Measurements from ENCODE around the gene HADH.
"Not testable (repeated sequence)": the region's sequence is repeated elsewhere in the genome, so short reads cannot be mapped to it uniquely, and the experiment has no call there.

HADH gene

DNA sequence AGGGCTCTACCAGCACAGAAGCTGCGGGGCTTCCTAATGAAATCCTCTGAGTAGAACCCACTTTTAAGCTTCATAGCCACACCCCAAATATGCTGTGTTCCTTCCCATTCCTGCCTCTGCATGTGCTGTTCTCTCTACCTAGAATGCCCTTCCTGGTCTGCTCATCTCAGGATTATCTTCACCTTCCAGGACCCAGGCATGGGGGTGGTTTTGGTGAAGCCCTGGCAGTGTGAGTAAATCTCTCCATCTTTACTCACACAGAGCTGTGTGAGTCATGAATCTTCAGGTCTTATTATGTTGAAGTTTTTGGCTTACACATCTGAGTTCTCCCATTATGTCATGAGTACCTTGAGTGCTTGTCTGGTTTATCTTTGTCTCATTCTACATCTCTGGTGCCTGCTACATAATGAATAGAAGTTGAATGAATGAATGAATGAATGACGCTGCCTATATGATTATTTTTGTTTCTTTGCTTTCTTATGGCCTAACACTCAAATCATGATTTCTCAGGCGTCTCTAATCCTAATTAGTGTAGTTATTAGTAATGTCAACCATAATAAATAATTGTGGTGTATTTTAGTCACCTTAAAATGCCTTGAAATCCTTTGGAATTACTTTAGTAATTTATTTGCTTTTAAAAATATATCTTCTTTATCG lies 41.9 kb downstream of the HADH start:
- DNase-seq (ENCODE audit: low read depth), result no peak

GRCh38 chr4:108033348-108033747 lies 43.7 kb downstream of the HADH start:
- DNase-seq (ENCODE audit: low read depth), result no peak

- DNase-seq (ENCODE audit: low read depth), result no peak
Observed at GRCh38 chr4:108034565-108034964, 44.9 kb downstream of the HADH start.

GRCh38 chr4:108035691-108036090 lies 46.0 kb downstream of the HADH start:
- no peak for DNase-seq (ENCODE audit: low read depth)

- DNase-seq (ENCODE audit: low read depth), result no peak
Observed at GRCh38 chr4:108036213-108036612, 46.5 kb downstream of the HADH start.

DNA sequence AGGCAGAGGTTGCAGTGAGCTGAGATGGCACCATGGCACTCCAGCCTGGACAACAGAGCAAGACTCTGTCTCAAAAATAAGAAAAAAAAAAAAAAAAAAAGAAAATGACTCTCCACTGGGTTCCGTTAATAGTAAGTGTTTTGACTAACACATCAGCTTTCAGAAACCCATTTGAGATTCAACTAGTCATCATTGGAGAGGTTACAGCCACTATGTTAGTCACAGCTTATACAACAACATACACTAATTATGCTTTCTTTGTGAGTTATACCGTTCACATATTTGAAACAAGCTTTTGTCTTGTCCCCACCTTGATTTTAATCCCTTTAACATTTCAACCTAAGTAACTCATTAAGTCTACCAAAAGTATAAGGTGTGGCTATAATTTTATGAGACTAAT lies 48.2 kb downstream of the HADH start:
- DNase-seq (ENCODE audit: low read depth), result no peak

GRCh38 chr4:108042927-108043326 lies 53.2 kb downstream of the HADH start:
- DNase-seq (ENCODE audit: low read depth), result no peak

DNA sequence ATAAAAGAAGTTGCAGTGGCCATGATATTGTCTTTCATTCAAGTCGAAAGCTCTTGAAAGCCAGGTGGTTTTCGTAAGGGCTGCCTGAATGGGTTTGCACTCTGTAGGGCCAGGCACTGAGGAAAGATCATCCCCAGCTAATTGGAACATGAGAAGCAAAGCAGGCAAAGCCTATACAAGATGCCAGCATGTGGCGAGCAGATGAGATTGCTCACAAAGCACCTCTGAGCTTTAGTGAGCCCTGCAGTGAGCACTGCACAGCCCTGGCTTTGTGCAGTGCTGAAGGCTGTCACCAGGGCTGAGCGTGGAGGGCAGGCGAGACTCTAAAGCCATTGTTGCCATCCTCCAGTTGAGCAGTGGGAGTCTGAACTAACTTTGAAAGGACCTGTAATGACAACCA lies 53.8 kb downstream of the HADH start:
- DNase-seq (ENCODE audit: low read depth), result no peak

DNA sequence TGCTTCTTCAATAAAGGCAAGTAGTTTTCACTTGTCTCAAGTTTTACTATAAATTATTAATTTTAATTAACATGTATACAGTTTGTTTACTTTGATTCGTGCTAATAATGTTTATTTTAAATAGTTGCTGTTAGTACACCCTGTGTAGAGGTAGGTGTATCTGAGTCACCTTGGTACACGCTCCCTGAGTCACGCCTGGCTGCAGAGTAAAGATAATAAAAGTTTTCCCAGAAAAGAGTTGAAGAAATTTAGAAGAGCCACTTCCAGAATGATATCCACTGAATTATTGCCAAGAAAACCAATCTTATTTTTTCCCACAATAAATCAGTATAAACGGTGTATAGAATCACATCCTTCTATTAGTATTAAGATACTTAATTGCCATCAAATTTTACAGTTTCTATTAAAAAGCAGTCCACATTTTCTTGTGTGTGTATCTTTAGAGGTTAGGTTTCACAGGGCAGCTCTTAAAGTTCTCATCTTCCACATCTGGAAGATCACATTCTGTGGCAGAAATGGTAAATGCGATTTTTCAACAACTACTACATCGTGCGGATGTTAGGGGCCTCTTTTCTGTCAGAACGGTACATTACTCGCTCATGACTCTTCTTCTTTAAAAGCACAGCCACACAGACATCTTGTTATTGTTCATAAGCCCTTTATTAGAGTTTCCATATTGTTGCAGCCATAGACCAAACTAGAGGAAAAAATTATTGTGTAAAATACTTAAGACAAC lies 55.4 kb downstream of the HADH start:
- DNase-seq (ENCODE audit: low read depth), result no peak

DNA sequence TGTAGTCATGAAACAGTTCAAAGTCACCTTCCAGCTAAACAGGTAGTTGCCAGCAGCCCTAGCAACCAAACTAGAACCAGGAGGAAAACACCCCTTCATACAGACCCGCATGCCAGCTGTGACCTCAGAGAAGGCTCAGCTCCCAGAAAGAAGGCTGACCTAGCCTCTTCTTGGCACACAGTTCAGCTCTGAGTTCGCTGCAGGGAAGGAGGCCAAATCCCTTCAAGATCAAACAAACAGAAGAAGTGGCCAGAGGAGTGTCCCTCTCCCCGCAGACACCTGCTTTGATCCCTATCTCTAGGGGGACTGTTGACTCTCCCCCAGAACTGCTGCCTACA lies 56.0 kb downstream of the HADH start:
- no peak for DNase-seq (ENCODE audit: low read depth)

- no peak for DNase-seq (ENCODE audit: low read depth)
Observed at GRCh38 chr4:108047199-108047598, 57.5 kb downstream of the HADH start.

- no peak for DNase-seq (ENCODE audit: low read depth)
Observed at GRCh38 chr4:108048157-108048556, 58.5 kb downstream of the HADH start.

DNA sequence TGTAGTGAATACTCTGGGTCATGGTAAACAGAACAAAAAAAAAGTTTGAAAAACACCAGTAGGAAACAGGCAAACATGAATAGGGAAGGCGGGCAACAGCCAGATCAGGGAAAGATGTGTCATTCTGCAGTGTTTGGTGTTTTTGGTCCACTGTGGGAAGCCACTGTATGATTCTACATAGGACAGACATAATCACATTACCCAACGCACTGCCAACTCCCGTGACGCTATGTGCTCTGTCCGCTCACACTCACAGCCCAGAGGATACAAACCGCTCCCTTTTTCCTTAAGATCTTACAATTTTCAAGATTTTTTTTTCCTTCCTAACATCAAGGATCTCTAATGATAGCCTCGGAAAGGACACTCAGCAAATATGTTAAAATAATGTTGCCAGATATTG lies 59.3 kb downstream of the HADH start:
- no peak for DNase-seq (ENCODE audit: low read depth)

- no peak for DNase-seq (ENCODE audit: low read depth)
Observed at GRCh38 chr4:108049406-108049805, 59.7 kb downstream of the HADH start.

DNA sequence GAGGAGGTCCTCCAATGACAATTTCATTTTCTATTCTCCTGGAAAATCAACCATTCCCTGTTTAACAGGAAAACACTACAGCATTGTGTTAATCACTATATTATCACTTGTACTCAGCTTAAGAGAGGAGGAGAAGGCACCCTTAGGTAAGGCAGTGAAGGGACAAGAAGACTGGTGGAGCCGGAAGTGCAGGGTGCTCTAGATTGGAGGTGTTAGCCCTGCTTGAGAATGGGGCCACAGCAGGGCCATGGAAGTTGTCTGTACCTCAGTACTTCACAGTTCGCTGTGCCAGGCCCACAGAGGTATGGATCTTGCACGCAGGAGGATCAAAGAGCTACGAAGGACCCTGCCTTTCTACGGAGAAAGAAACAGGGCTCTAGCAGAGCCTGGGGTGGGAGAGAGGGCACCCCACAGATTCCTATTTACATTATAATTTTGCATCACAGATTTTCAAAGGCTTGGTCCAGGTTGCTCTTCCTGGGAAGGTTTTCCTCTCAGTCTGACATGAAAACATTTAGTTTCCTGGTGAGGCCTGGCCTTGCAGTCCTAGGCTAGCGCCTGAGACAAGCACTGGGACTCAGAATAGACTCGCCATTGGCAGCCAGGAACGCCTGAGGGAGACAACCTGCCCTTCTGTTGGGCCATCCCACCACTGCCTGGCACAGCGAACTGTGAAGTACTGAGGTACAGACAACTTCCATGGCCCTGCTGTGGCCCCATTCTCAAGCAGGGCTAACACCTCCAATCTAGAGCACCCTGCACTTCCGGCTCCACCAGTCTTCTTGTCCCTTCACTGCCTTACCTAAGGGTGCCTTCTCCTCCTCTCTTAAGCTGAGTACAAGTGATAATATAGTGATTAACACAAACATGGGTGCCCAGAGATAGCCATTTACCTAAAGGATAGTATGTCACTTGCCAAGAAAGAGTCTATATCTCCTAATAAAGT lies 60.8 kb downstream of the HADH start:
- DNase-seq (ENCODE audit: low read depth), result not testable (repeated sequence)

DNA sequence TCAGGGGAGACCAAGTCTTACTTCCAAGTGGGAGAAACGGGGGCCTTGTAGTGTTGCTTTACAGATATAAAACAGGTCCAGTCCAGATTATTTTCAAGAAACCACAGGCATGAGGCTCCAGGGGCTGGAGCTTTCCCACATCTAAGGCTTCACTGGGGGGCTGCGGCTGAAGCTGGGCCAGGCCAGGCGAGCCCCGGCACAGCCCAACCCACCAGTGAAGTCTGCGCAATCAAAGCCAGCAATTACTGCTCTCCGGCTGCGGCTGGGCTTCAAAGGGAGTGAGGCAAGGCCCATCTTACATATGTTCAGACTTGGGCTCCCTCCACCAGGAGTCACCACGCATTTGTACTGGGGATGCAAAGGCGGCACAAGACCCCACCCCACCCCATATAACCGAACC lies 61.7 kb downstream of the HADH start:
- DNase-seq (ENCODE audit: low read depth), result no peak

GRCh38 chr4:108052558-108053120 lies 63.0 kb downstream of the HADH start:
- DNase-seq (ENCODE audit: low read depth), result no peak

DNA sequence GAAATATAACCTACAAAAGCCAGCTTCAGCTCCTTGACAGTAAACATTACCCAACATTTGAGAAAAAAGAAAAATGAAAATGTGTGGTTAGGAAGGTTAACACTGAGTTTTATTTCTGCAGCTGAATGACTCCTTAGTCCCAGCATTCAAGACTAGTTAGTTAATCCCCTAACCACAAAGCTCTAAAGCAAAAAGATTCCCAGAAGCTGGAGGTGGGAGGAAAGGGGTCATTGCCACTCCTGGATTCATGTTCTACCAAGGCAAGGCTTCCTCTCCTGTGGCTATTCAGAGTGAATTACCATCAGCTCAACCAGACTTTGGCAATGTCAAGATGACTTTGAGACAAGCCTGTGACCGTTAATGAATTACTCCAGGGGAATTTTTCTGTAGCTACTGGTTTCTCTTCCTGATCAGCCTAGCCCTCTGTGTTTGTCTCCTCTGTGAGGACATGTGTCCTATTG lies 63.6 kb downstream of the HADH start:
- no peak for DNase-seq (ENCODE audit: low read depth)

DNA sequence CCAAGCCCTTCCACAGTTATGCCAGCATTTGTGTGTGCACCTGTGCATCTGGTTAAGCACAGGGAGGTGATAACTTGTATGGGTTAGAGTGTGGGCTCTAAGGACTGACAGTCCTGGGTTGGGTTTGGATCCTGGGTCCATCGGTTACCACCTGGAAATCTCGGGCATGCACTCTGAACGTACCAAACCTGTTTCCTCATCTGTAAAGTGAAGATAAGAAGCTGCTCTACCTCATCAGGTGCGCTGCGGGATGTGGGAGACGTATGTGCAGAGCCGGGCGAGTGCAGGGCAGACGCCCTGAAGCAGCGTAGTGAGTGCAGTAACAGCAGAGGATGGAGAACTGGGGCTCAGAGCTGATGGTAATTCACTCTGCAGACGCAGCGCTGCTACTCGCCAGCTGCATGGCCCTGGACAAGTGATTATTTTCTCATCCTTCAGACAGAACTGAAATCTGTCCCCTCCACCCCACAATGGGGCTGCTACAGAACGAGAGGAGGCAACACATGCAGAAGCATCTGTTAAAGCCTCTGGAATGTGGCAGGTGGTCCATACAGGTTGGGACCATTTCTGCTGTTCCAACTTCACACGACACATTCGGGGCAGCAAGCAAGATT lies 64.4 kb downstream of the HADH start:
- DNase-seq (ENCODE audit: low read depth), result no peak

- no peak for DNase-seq (ENCODE audit: low read depth)
Observed at GRCh38 chr4:108055787-108056186, 66.1 kb downstream of the HADH start.

GRCh38 chr4:108056418-108056817 lies 66.7 kb downstream of the HADH start:
- DNase-seq (ENCODE audit: low read depth), result no peak
